HG03097 (cell line): ENCODE results near the gene NDUFA6.
"Not testable (repeated sequence)": the region's sequence is repeated elsewhere in the genome, so short reads cannot be mapped to it uniquely, and the experiment has no call there.

Experiments used
- ATAC-seq: cut with Tn5 transposase; IDR thresholded peaks from one replicate; pipeline ENCODE4 v1.9.1; 2021; ENCODE audit not compliant: unreplicated experiment, low FRiP score

NDUFA6 gene

DNA sequence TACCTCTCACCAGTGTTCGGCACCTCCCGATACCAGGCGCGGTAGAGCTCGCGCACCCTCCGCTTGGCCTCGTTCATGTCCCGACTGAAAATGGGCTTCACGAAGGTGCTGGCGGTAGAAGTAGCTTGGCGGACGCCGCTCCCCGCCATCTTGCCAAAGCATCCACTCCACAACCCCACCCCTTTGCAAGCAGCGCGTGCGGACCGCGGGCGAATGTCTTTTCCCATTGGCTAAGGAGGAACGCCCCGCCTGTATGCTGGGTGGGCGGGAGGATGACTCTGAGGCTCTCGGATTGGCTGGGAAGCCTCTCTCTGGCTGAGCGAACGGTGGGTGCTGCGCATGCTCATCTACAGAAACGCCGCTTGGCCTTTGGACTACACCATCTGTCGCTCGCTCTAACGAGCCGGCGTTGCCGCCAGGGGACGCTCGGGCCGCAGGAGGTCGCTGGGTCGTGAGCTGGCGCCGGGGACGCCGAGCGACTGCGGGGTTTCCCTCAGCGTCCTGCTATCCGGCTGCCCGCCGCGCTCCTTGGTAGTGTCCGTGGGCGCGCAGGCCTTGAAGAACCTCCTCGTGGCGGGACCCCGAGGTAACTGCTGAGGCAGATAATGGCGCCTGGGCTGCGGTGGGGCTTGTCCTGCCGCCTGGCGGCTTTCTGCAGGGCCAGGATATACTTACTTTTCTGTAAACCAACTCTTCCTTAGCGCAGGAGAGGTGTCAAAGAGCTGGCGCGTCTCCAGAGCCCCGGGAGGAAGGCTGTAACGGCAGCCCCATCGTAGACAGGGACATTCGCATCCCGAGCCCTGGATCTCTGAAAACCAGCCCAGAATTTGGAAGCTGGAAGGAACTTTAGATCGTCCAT, at the start of gene NDUFA6:
TSS of gene NDUFA6 (minus strand) at position 177 of the 859 bp plus-strand sequence. CDS start at position 149, 28 bp downstream.
- peak; percentile 92 for ATAC-seq

GRCh38 chr22:42140153-42140552, 49.6 kb upstream of the NDUFA6 start:
- ATAC-seq: not testable (repeated sequence)

DNA sequence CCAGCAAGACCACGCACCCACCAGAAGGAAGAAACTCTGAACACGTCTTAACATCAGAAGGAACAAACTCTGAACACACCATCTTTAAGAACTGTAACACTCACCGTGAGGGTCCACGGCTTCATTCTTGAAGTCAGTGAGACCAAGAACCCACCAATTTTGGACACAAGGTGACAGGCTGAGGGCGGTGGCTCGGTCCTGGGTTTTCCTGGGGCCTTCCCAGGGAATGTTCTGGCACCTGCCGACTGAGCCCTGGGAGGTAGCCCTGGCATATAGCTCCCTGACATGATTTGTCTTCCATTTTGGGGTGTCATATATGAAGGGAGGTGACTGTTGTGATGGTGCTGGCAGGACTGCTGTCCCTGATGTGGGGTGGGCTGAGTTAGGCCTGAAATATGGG, 48.9 kb upstream of the NDUFA6 start:
- not testable (repeated sequence) for ATAC-seq

GRCh38 chr22:42138972-42139371, 48.4 kb upstream of the NDUFA6 start:
- no peak for ATAC-seq

GRCh38 chr22:42138122-42138770, 47.7 kb upstream of the NDUFA6 start:
- ATAC-seq: no peak

- not testable (repeated sequence) for ATAC-seq
Observed at GRCh38 chr22:42135688-42136087, 45.1 kb upstream of the NDUFA6 start.

- ATAC-seq: no peak
Observed at GRCh38 chr22:42134100-42135020, 43.8 kb upstream of the NDUFA6 start.

DNA sequence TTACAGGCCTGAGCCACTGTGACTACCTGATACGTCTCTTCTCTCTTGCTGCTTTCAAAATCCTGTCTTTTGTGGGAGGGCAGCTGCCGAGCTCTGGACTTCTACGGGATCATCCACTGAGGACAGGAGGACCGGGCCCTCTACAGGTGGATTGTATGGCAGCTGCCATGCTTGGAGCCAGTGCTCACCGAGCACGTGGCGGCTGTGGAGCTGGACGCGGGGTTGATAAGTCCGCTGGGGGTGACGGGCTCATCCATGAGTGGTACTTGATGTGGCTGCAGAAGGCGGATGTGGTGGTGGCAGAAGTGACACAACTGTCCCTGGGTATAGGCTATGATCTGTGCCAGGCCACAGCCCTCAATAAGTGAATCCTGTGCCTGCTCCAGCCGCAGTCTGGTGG, 41.9 kb upstream of the NDUFA6 start:
- ATAC-seq: no peak

- ATAC-seq: no peak
Observed at GRCh38 chr22:42131562-42131961, 41.0 kb upstream of the NDUFA6 start.

DNA sequence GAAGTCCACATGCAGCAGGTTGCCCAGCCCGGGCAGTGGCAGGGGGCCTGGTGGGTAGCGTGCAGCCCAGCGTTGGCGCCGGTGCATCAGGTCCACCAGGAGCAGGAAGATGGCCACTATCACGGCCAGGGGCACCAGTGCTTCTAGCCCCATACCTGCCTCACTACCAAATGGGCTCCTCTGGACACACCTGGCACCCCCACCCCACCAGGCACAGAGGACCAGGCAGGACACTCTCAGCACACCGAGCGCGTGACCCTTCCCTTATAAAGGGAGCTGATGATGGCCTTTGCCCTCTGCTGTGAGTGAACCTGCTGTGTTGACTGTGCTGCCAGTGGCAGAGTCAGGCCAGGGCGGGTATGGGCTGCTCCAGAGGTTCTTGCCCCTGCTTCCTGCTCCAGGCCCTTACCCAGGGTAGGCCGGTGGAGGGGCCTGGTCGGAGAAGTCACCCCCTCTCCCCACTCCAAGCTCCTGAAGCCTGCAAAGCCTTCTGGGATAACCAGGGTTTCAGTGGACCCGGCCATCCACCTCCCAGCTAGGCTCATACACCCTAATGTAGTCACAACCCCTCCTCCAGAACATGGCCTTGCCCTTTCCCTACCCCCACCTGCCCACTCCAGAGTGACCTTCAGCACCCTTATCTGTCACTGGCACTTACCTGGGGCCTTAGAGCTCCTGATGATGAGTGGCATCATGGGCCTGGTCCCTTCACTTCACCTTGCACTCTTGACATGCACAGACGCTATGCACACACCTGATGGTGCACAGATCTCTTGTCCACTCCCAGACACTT, 40.3 kb upstream of the NDUFA6 start, which contains the start of gene CYP2D6:
TSS of gene CYP2D6 (minus strand) at position 172 of the 793 bp plus-strand sequence. CDS start at position 153, 19 bp downstream.
- not testable (repeated sequence) for ATAC-seq

- ATAC-seq: not testable (repeated sequence)
Observed at GRCh38 chr22:42130182-42130581, 39.6 kb upstream of the NDUFA6 start.

DNA sequence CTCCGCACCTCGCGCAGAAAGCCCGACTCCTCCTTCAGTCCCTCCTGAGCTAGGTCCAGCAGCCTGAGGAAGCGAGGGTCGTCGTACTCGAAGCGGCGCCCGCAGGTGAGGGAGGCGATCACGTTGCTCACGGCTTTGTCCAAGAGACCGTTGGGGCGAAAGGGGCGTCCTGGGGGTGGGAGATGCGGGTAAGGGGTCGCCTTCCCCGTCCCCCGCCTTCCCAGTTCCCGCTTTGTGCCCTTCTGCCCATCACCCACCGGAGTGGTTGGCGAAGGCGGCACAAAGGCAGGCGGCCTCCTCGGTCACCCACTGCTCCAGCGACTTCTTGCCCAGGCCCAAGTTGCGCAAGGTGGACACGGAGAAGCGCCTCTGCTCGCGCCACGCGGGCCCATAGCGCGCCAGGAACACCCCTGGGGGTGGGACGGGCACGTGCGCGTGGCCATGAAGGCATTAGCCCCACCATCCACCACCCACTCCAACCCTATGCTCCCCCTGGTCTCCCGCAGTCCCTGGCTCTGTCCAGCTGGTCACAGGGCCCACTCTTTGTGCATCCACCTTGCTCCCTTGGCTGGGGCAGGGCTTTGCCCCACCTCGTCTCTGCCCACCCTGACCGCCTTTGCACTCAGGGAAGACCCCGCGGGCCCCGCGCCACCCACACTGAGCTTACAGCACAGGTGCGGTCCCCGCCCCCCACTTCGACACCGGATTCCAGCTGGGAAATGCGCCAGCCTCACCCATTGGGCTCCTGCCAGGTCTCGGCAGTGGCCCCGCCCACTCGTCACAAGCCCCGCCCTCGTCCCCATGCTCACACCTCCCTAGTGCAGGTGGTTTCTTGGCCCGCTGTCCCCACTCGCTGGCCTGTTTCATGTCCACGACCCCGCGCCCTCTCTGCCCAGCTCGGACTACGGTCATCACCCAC, 38.5 kb upstream of the NDUFA6 start:
- not testable (repeated sequence) for ATAC-seq

- not testable (repeated sequence) for ATAC-seq
Observed at GRCh38 chr22:42128007-42128406, 37.4 kb upstream of the NDUFA6 start.

GRCh38 chr22:42127606-42128005, 37.0 kb upstream of the NDUFA6 start:
- no peak for ATAC-seq

DNA sequence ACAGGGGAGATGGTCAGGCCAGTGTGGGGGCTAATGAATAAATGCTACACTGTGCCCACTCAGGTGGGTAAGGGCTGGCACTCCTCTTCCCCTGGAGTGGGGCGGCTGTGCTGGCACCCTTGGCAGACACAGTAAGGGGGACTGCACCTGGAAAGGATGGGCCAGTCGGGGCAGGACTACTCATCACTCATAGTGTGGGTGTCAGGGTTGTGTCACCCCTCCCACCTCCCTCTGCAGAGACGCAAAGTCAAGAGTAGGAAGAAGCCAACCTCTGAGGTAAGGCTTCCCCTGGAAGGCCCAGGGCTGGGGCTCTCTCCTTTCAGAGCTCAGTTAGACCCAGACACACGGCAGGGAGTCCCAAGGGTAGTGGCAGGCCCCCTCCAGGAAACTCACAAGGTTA, 33.0 kb upstream of the NDUFA6 start:
- ATAC-seq: not testable (repeated sequence)

- ATAC-seq: not testable (repeated sequence)
Observed at GRCh38 chr22:42120231-42121021, 29.9 kb upstream of the NDUFA6 start.

DNA sequence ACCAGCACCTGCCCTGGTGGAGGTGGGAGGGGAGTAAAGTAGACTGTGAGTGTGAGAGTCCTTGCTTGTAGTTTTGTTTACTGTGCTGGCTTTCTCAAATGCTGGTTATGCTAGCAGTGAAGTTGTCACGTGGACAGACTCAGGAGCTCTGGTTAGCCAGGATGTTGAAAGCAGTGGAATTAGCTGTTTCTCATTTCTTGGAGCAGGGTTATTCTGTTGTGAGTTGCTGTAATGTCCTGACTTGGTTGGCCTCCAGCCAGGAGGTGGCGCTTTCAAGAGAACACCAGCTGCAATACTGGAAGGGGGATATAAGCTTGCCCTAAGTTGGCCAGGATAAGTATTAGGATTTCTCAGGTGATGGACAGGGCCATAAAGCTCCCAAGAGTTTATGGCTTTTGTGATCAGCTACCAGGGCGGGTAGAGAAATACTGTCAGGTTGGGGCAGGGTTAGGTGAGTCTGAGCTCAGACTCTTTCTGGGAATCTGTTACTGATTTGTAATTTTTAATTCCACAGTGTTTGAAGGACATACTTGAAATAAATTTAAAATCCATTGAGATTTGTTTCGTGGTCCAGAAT, 26.4 kb upstream of the NDUFA6 start:
- no peak for ATAC-seq

GRCh38 chr22:42115420-42115830, 24.9 kb upstream of the NDUFA6 start:
- ATAC-seq: not testable (repeated sequence)
